Suprapubic skin (tissue), 4 donors: ENCODE data around the gene HSD11B1L. TPM values are rescaled to one million over a fixed set of nuclear protein-coding genes. Genes with fewer than 3 reads are reported as not detected.
"Not testable (repeated sequence)": the region's sequence is repeated elsewhere in the genome, so short reads cannot be mapped to it uniquely, and the experiment has no call there.

ENCODE experiments used
- DNase-seq, 2 donors: peaks; one replicate each; pipeline ENCODE4 v3.0.0-alpha.2; 2019; ENCODE audit warnings: low spot score in 2 of 2
- H3K27ac ChIP-seq: fragments of 200-600 bp; sonication (generic); one replicate; pipeline ENCODE4 v1.5.1; 2019
- H3K27me3 ChIP-seq: fragments of 200-600 bp; sonication (generic); one replicate; pipeline ENCODE4 v1.5.1; 2019
- H3K36me3 ChIP-seq: fragments of 200-600 bp; sonication (generic); one replicate; pipeline ENCODE4 v1.5.1; 2019
- H3K4me1 ChIP-seq: fragments of 200-600 bp; sonication (generic); one replicate; pipeline ENCODE4 v1.5.1; 2019
- H3K4me3 ChIP-seq: fragments of 200-600 bp; sonication (generic); one replicate; pipeline ENCODE4 v1.5.1; 2019; ENCODE audit warnings: mild to moderate bottlenecking
- H3K9me3 ChIP-seq: fragments of 200-600 bp; sonication (generic); one replicate; pipeline ENCODE4 v1.5.1; 2019
- CTCF ChIP-seq, 2 donors: fragments of 200-600 bp in 1 of 2; fragments of 450-650 bp in 1 of 2; sonication (generic) in 1 of 2; IDR thresholded peaks; one replicate each; pipeline ENCODE4 v1.5.1; 2016 to 2019; ENCODE audit warnings: antibody characterized with exemption in 2 of 2, mild to moderate bottlenecking in 1 of 2, moderate library complexity in 1 of 2
- EP300 ChIP-seq: sonication (generic); formaldehyde crosslinking; IDR thresholded peaks from one replicate; pipeline ENCODE4 v1.6.1; 2017; ENCODE audit warnings: antibody characterized with exemption
- POLR2A ChIP-seq, 2 donors: fragments of 450-650 bp; IDR thresholded peaks; one replicate each; pipeline ENCODE4 v1.6.1; 2017; ENCODE audit warnings: antibody characterized with exemption in 2 of 2, mild to moderate bottlenecking in 2 of 2, moderate library complexity in 2 of 2
- POLR2AphosphoS5 ChIP-seq, 3 donors: sonication (generic); formaldehyde crosslinking; IDR thresholded peaks; one replicate each; pipeline ENCODE4 v1.6.1; 2017; ENCODE audit warnings: antibody characterized with exemption in 3 of 3
- WGBS: methylation state at CpG from one replicate; pipeline ENCODE4 v1.1.5; 2018; 5-methylcytosine and 5-hydroxymethylcytosine counted together
- total RNA-seq, 4 donors: library from RNA; depleted of rRNA; stranded (reverse); fragments of >200 nt; gene quantifications; one replicate each; pipeline ENCODE4 v1.1.0, GENCODE V29; 2016

HSD11B1L gene
- total RNA-seq, 4 donors from 2014 or later, result 11.6 to 19.0 (median 15.1) TPM

- Histone ChIP-seq H3K27ac (peak overlapping the region; percentile 79), H3K4me3 (peak overlapping the region; percentile 61), H3K27me3 (no peaks in the 10 kb centered on the region), H3K9me3 (no peaks in the 10 kb centered on the region), H3K4me1 (peaks cover 38% of the 10 kb centered on the region), H3K36me3 (peaks cover 2% of the 10 kb centered on the region)
- TF ChIP-seq POLR2A (IDR thresholded peaks at IDR 0.05), result no peak
- TF ChIP-seq POLR2AphosphoS5 (IDR thresholded peaks at IDR 0.05), result peak in 1 of 3 donors; percentile 17
- TF ChIP-seq CTCF (IDR thresholded peaks at IDR 0.05), result peak; percentile 62 to 93
- under 1% methylated on average over 28 of the region's 59 CpGs for WGBS
- peak; percentile 99 for DNase-seq
Observed at GRCh38 chr19:5686647-5687359, 6.0 kb downstream of the HSD11B1L start.

- 71% methylated on average over 37 of the region's 76 CpGs for WGBS
- Histone ChIP-seq H3K27ac (peak overlapping the region; percentile 79), H3K36me3 (peaks cover 9% of the 10 kb centered on the region), H3K27me3 (no peaks in the 10 kb centered on the region), H3K4me1 (peaks cover 44% of the 10 kb centered on the region), H3K4me3 (peak overlapping the region; percentile 61), H3K9me3 (no peaks in the 10 kb centered on the region)
- no peak for TF ChIP-seq POLR2A (IDR thresholded peaks at IDR 0.05)
- TF ChIP-seq POLR2AphosphoS5 (IDR thresholded peaks at IDR 0.05), result no peak
- TF ChIP-seq EP300, result no peak
- TF ChIP-seq CTCF (IDR thresholded peaks at IDR 0.05), result no peak
- no peak for DNase-seq
Observed at GRCh38 chr19:5687360-5688198, 6.8 kb downstream of the HSD11B1L start.

GRCh38 chr19:5688262-5688881, 7.5 kb downstream of the HSD11B1L start:
- Histone ChIP-seq H3K4me1 (peaks cover 44% of the 10 kb centered on the region), H3K36me3 (peaks cover 17% of the 10 kb centered on the region)
- not testable (repeated sequence) for H3K9me3 ChIP-seq, DNase-seq, H3K4me3 ChIP-seq, H3K27me3 ChIP-seq, H3K27ac ChIP-seq
- WGBS, result 89% methylated on average over 13 of the region's 13 CpGs

GRCh38 chr19:5690125-5690954, 9.5 kb downstream of the HSD11B1L start, which contains the start of gene RPL36:
Gene RPL36 (plus strand): TSS chr19:5690295. CDS start chr19:5690508, 213 bp downstream.
- H3K4me3 ChIP-seq, result peak within 1 kb of the TSS; percentile 71
- H3K27ac ChIP-seq, result peak within 1 kb of the TSS; percentile 91
- no peaks in the 10 kb centered on the region for H3K27me3 ChIP-seq
- H3K4me1 ChIP-seq, result peaks cover 44% of the 10 kb centered on the region
- H3K9me3 ChIP-seq, result no peaks in the 10 kb centered on the region
- 0% methylated on average over 1 of the region's 73 CpGs for WGBS
- TF ChIP-seq POLR2A (IDR thresholded peaks at IDR 0.05) (peak; percentile 77 to 78), CTCF (IDR thresholded peaks at IDR 0.05) (peak; percentile 97 to 99), POLR2AphosphoS5 (IDR thresholded peaks at IDR 0.05) (peak; percentile 83 to 96 (median 89)), EP300 (no peak)
- DNase-seq, result peak; percentile 98 to 99
- peaks cover 37% of the 10 kb centered on the region for H3K36me3 ChIP-seq
